H1 (cell line): ENCODE results near the gene SMIM44. TPM values are rescaled to one million over a fixed set of nuclear protein-coding genes. Genes with fewer than 3 reads are reported as not detected.
A peak's percentile ranks its signal among the peaks of the same experiment; 100 is the strongest.

Source experiments
- CTCF ChIA-PET: fragments of 300-600 bp; sonication (Branson Sonifier 250); formaldehyde crosslinking; loops from one replicate; lab custom pipeline; 2021; ENCODE audit not compliant: partially characterized antibody; lab: Charles Lee
- POLR2A ChIA-PET: fragments of 300-600 bp; sonication (Branson Sonifier 250); formaldehyde crosslinking; loops from one replicate; lab custom pipeline; 2021; ENCODE audit warnings: inconsistent platforms; ENCODE audit not compliant: partially characterized antibody; lab: Charles Lee
- DNase-seq, 2 experiments: peaks; one replicate each; pipeline versions ENCODE4 v3.0.0 to v3.0.0-alpha.2; 2010 to 2022; ENCODE audit warnings: low spot score in 2 of 2, low read depth in 1 of 2, mixed read lengths in 1 of 2
- FAIRE-seq: peaks from 2 replicates; lab custom pipeline; 2011; peaks lifted over from hg19 to GRCh38; lab: Jason Lieb, UNC
- H2AFZ ChIP-seq: 2 replicates; pipeline ENCODE4 v1.8.1; 2012; ENCODE audit warnings: low read length, inconsistent platforms
- H2AK5ac ChIP-seq: 2 replicates; pipeline ENCODE4 v1.6.1; 2013; ENCODE audit warnings: low read depth, low read length
- H2BK120ac ChIP-seq: replicated peaks from 2 replicates; pipeline ENCODE3; 2013; ENCODE audit warnings: low read depth, low read length, inconsistent platforms
- H2BK12ac ChIP-seq: 2 replicates; pipeline ENCODE4 v1.6.1; 2013; ENCODE audit warnings: low read depth, low read length
- H2BK15ac ChIP-seq: 2 replicates; pipeline ENCODE4 v1.6.1; 2013; ENCODE audit warnings: low read length
- H2BK20ac ChIP-seq: 2 replicates; pipeline ENCODE4 v1.6.1; 2013; ENCODE audit warnings: low read length
- H2BK5ac ChIP-seq: 2 replicates; pipeline ENCODE4 v1.6.1; 2013; ENCODE audit warnings: low read depth, low read length
- H3K14ac ChIP-seq: 2 replicates; pipeline ENCODE4 v1.6.1; 2013; ENCODE audit warnings: inconsistent platforms; ENCODE audit not compliant: insufficient read length
- H3K18ac ChIP-seq: 2 replicates; pipeline ENCODE4 v1.6.1; 2013; ENCODE audit warnings: low read length; ENCODE audit errors: extremely low read depth
- H3K23ac ChIP-seq: 2 replicates; pipeline ENCODE4 v1.6.1; 2013; ENCODE audit warnings: inconsistent platforms; ENCODE audit not compliant: insufficient read length
- H3K23me2 ChIP-seq: 2 replicates; pipeline ENCODE4 v1.6.1; 2013; ENCODE audit warnings: low read depth, low read length
- H3K27ac ChIP-seq: 2 replicates; pipeline ENCODE4 v1.6.1; 2011; ENCODE audit warnings: low read depth, low read length, inconsistent platforms
- H3K27me3 ChIP-seq, 4 experiments: replicated peaks in 1 of 4; 1 replicate in 1 of 4; 2 replicates in 3 of 4; pipeline versions ENCODE4 v1.6.1 to v1.8.1; 2011 to 2013; ENCODE audit warnings: low read length in 3 of 4, mild to moderate bottlenecking in 3 of 4, inconsistent platforms in 2 of 4, mixed read lengths in 2 of 4, moderate library complexity in 1 of 4; ENCODE audit not compliant: control insufficient read depth in 3 of 4, insufficient read depth in 3 of 4; ENCODE audit errors: extremely low read depth in 1 of 4
- H3K36me3 ChIP-seq, 4 experiments: 2 replicates each; pipeline versions ENCODE4 v1.6.1 to v1.8.1; 2011 to 2013; ENCODE audit warnings: mild to moderate bottlenecking in 4 of 4, low read length in 3 of 4, moderate library complexity in 2 of 4, control low read depth in 1 of 4, inconsistent platforms in 1 of 4; ENCODE audit not compliant: insufficient read depth in 4 of 4, control insufficient read depth in 2 of 4
- H3K4ac ChIP-seq: replicated peaks from 2 replicates; pipeline ENCODE3; 2013; ENCODE audit warnings: low read length, low read depth, mixed read lengths, inconsistent platforms; ENCODE audit not compliant: insufficient read length
- H3K4me1 ChIP-seq, 4 experiments: replicated peaks in 1 of 4; 1 replicate in 1 of 4; 2 replicates in 3 of 4; pipeline versions ENCODE4 v1.6.1 to v1.8.1; 2011 to 2013; ENCODE audit warnings: low read length in 3 of 4, inconsistent platforms in 2 of 4, mixed read lengths in 1 of 4; ENCODE audit not compliant: insufficient read depth in 4 of 4, control insufficient read depth in 3 of 4
- H3K4me2 ChIP-seq, 2 experiments: 2 replicates each; pipeline versions ENCODE4 v1.6.1 to v1.8.1; 2011 to 2013; ENCODE audit warnings: low read depth in 2 of 2, low read length in 2 of 2, control low read depth in 1 of 2, inconsistent platforms in 1 of 2, mild to moderate bottlenecking in 1 of 2; ENCODE audit not compliant: insufficient read depth in 1 of 2
- H3K4me3 ChIP-seq, 4 experiments: fragments of 200-600, 300-600 bp in 1 of 4; sonication (generic), shearing (Covaris generic), sonication (Bioruptor Twin) in 1 of 4; 2 replicates each; pipeline versions ENCODE4 v1.5.1 to v1.8.1; 2011 to 2016; ENCODE audit warnings: low read length in 4 of 4, low read depth in 3 of 4, control low read depth in 2 of 4, inconsistent platforms in 2 of 4, mild to moderate bottlenecking in 2 of 4, mixed read lengths in 1 of 4, moderate library complexity in 1 of 4; ENCODE audit not compliant: insufficient read depth in 2 of 4; ENCODE audit errors: extremely low read depth in 1 of 4
- H3K56ac ChIP-seq: replicated peaks from 2 replicates; pipeline ENCODE3; 2013; ENCODE audit warnings: low read depth, mild to moderate bottlenecking, mixed read lengths, low read length, inconsistent platforms; ENCODE audit not compliant: insufficient read length
- H3K79me1 ChIP-seq: 2 replicates; pipeline ENCODE4 v1.6.1; 2013; ENCODE audit warnings: low read depth, low read length, control low read depth
- H3K79me2 ChIP-seq, 2 experiments: 2 replicates each; pipeline versions ENCODE4 v1.6.1 to v1.8.1; 2012 to 2013; ENCODE audit warnings: low read length in 2 of 2, mild to moderate bottlenecking in 2 of 2, inconsistent platforms in 1 of 2; ENCODE audit not compliant: insufficient read depth in 2 of 2, control insufficient read depth in 1 of 2
- H3K9ac ChIP-seq, 4 experiments: replicated peaks in 1 of 4; 1 replicate in 1 of 4; 2 replicates in 3 of 4; pipeline versions ENCODE4 v1.6.1 to v1.8.1; 2011 to 2013; ENCODE audit warnings: low read depth in 3 of 4, low read length in 3 of 4, control low read depth in 2 of 4, mild to moderate bottlenecking in 2 of 4, moderate library complexity in 2 of 4, inconsistent platforms in 1 of 4; ENCODE audit errors: extremely low read depth in 1 of 4
- H3K9me3 ChIP-seq, 2 experiments: 2 replicates each; pipeline versions ENCODE4 v1.6.1 to v1.8.1; 2012 to 2013; ENCODE audit warnings: mild to moderate bottlenecking in 2 of 2, moderate library complexity in 2 of 2, control low read depth in 1 of 2, inconsistent platforms in 1 of 2, low read depth in 1 of 2, low read length in 1 of 2, mixed read lengths in 1 of 2; ENCODE audit not compliant: insufficient read depth in 2 of 2
- H4K20me1 ChIP-seq, 2 experiments: replicated peaks in 1 of 2; 2 replicates each; pipeline versions ENCODE3 to v1.8.1; 2011 to 2013; ENCODE audit warnings: inconsistent platforms in 2 of 2, low read length in 2 of 2, mild to moderate bottlenecking in 1 of 2; ENCODE audit not compliant: insufficient read depth in 2 of 2, control insufficient read depth in 1 of 2
- H4K5ac ChIP-seq: 2 replicates; pipeline ENCODE4 v1.6.1; 2013; ENCODE audit warnings: low read length, low read depth, mixed read lengths, inconsistent platforms; ENCODE audit not compliant: insufficient read length
- H4K8ac ChIP-seq: 2 replicates; pipeline ENCODE4 v1.8.0; 2013; ENCODE audit warnings: mild to moderate bottlenecking, moderate library complexity, low read length, inconsistent platforms; ENCODE audit not compliant: insufficient read depth; ENCODE audit errors: extremely low read depth
- H4K91ac ChIP-seq: replicated peaks from 2 replicates; pipeline ENCODE3; 2013; ENCODE audit warnings: low read length, mixed read lengths, inconsistent platforms; ENCODE audit not compliant: insufficient read length
- KDM4A ChIP-seq: IDR thresholded peaks from one replicate; pipeline ENCODE4 v1.7.1; 2012; ENCODE audit warnings: low read depth, mild to moderate bottlenecking, moderate library complexity, low read length, inconsistent platforms; ENCODE audit not compliant: severe bottlenecking
- PHF8 ChIP-seq: fragments of 200-600 bp; sonication (generic); conservative IDR thresholded peaks from 2 replicates; pipeline ENCODE4 v1.7.1; 2012; ENCODE audit warnings: low read depth, mild to moderate bottlenecking, inconsistent platforms, low read length, moderate library complexity
- SAP30 ChIP-seq: fragments of 300-600 bp; sonication (generic); IDR thresholded peaks from 2 replicates; pipeline ENCODE4 v1.7.1; 2012; ENCODE audit warnings: low read length, moderate library complexity, mild to moderate bottlenecking, inconsistent platforms; ENCODE audit not compliant: insufficient read depth, insufficient replicate concordance
- WGBS, 2 experiments: shearing (Covaris generic) in 1 of 2; methylation state at CpG; one replicate each; pipeline versions ENCODE4 v1.1.6 to v1.1.7; 2013 to 2015; ENCODE audit warnings: low lambda C conversion rate in 2 of 2, mixed read lengths in 2 of 2, inconsistent platforms in 1 of 2, low coverage in 1 of 2, missing lambda C conversion rate in 1 of 2; ENCODE audit not compliant: insufficient replicate concordance in 2 of 2, insufficient coverage in 1 of 2, insufficient read length in 1 of 2; ENCODE audit errors: extremely low coverage in 1 of 2, missing lambda C conversion rate in 1 of 2; 5-methylcytosine and 5-hydroxymethylcytosine counted together
- polyA plus RNA-seq, 7 experiments: library from polyadenylated mRNA; depleted of rRNA in 3 of 7; stranded (reverse) in 5 of 7; unstranded in 2 of 7; fragments of >200 nt in 5 of 7; fragments of 200-250 nt in 2 of 7; gene quantifications; 1 replicate in 5 of 7; 2 replicates in 1 of 7; 4 replicates in 1 of 7; pipeline versions ENCODE4 v1.2.1 to v1.2.3, GENCODE V29; 2011 to 2013; ENCODE audit warnings: missing spikeins in 2 of 7, mixed read lengths in 2 of 7
- total RNA-seq: library from RNA; stranded (reverse); fragmentation: NEBNext Ultra II Directional; extraction: Animal tissue kit (Norgen Biotek cat#: 25700); gene quantifications from 2 replicates; pipeline ENCODE4 v1.2.1, GENCODE V29; 2021
- TF ChIP-seq, protein P1 (sequence below): IDR thresholded peaks from 2 replicates; pipeline ENCODE4 v1.6.1; 2012; ENCODE audit warnings: low read length, inconsistent platforms

SMIM44 gene
- total and polyA plus RNA-seq, 2 of the 8 experiments (the other 6 are each of a cell fraction or from before 2014, with no cell fraction given), result not detected

- Histone ChIP-seq H3K79me2 (peaks cover 0 to 33% of the 10 kb centered on the region in 2 experiments; a peak in 2 of 4 replicates), H3K23ac (peak overlapping the region; percentile 28), H2BK15ac (no peak overlapping the region), H4K91ac (no peak overlapping the region), H2BK120ac (no peak overlapping the region), H3K4ac (peak overlapping the region; percentile 53), H2BK12ac (no peak overlapping the region), H4K5ac (no peak overlapping the region), H3K14ac (no peak overlapping the region), H3K36me3 (no peaks in the 10 kb centered on the region; a peak in 2 of 8 replicates)
- FAIRE-seq, result no peak
- ChIA-PET POLR2A (interaction anchor here (0.9 to 1.5 kb wide), 4 partner anchors 8 to 32 kb away, joined by 3 to 6 read pairs (median 4); partner anchors contain the start of gene TEKTIP1), CTCF (interaction anchor here (0.6 to 1.0 kb wide), 3 partner anchors 22 to 561 kb away, joined by 3 read pairs; no protein-coding TSS in a partner anchor)
- TF ChIP-seq, protein P1, sequence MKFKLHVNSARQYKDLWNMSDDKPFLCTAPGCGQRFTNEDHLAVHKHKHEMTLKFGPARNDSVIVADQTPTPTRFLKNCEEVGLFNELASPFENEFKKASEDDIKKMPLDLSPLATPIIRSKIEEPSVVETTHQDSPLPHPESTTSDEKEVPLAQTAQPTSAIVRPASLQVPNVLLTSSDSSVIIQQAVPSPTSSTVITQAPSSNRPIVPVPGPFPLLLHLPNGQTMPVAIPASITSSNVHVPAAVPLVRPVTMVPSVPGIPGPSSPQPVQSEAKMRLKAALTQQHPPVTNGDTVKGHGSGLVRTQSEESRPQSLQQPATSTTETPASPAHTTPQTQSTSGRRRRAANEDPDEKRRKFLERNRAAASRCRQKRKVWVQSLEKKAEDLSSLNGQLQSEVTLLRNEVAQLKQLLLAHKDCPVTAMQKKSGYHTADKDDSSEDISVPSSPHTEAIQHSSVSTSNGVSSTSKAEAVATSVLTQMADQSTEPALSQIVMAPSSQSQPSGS, result no peak
- peak; percentile 62 for TF ChIP-seq KDM4A
- peak; percentile 52 for TF ChIP-seq SAP30
- peak; percentile 65 for TF ChIP-seq PHF8
- TF ChIP-seq, all 59 proteins: peak for 3
- Histone ChIP-seq H3K79me1 (peaks cover 21% of the 10 kb centered on the region), H3K23me2 (peaks cover 18% of the 10 kb centered on the region), H3K56ac (no peak overlapping the region), H3K27ac (no peak overlapping the region; the same call in 1 of the 2 replicates), H3K4me1 (peaks cover 0 to 9% (median 7%) of the 10 kb centered on the region in 4 experiments; a peak in 3 of 7 replicates), H3K9ac (peak overlapping the region; percentile 6 to 73 (median 46)), H2BK20ac (no peak overlapping the region), H3K4me2 (peak overlapping the region; percentile 95 to 99), H2BK5ac (no peak overlapping the region; the same call in 1 of the 2 replicates), H4K20me1 (peaks cover 15 to 26% of the 10 kb centered on the region in 2 experiments), H3K9me3 (no peaks in the 10 kb centered on the region), H3K27me3 (no peaks in the 10 kb centered on the region), H2AFZ (no peak overlapping the region), H3K18ac (0 out of 2 replicates have a peak overlapping the region, but pooled peaks have one; percentile 19), H4K8ac (peak overlapping the region; percentile 95), H3K4me3 (peak overlapping the region; percentile 44 to 98 (median 58)), H2AK5ac (no peak overlapping the region)
- no peak for DNase-seq
- 2% methylated on average over 22 of the region's 69 CpGs; no CpG with 5 or more reads in 1 of the 2 experiments for WGBS, 2 experiments
Measured at GRCh38 chr19:3506384-3507340, 23.4 kb upstream of the SMIM44 start.
